DMS53 treated with DMSO at 0.1 percent for 48 hours (cell line): ENCODE data around the gene GNG12.

Experiments used
- DNase-seq: peaks from one replicate; lab custom pipeline; 2025; ENCODE audit not compliant: unreplicated experiment; lab: John Stamatoyannopoulos, UW

The GNG12 gene

GRCh38 chr1:67755619-67756018 lies 77.6 kb downstream of the GNG12 start:
- DNase-seq, result peak; percentile 66

DNA sequence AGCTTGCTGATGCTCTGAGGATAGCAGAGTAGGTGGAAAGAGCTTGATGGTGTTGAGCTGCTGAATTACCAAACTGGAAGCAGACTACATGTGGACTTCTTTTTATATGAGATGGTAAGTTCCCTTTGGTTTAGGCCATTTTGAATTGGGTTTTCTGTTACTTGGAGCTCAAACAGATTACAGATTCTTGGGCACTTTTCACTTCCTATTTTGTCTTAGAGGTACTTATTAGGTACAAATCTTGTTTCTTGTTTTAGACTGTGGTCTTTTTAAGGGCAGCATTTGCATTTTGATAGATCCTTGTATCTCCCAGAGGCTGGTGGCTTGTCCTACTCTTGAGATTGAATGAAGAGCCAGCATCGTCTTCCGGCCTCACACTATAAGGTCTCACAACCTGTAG lies 78.1 kb downstream of the GNG12 start:
- DNase-seq, result no peak

- DNase-seq, result no peak
These were observed 78.7 kb downstream of the GNG12 start for GRCh38 chr1:67754526-67754920.

GRCh38 chr1:67753776-67754525 lies 79.3 kb downstream of the GNG12 start:
- no peak for DNase-seq

DNA sequence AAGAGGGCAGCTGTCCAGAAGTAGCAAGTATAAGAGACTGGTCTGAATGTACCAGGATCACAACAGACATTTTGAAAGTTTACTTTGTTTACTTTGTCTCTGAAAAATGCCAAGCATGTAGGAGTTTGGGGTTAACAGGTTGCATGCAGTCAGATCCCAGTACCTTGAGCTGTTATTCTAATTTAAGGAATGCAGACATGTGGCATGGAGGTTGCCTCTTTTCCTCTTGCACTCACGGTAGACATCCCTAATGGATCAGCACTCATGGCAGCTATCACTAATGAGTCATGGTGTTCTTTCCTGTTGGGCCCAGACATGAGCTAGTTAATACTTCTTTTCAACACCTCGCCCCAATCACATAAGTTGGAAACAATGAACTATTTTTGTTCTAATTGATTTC lies 81.0 kb downstream of the GNG12 start:
- DNase-seq, result no peak

- no peak for DNase-seq
These were observed 82.6 kb downstream of the GNG12 start for GRCh38 chr1:67750691-67751054.

- DNase-seq, result peak; percentile 97
These were observed 83.2 kb downstream of the GNG12 start for GRCh38 chr1:67749844-67750690.

- peak; percentile 94 for DNase-seq
These were observed 83.9 kb downstream of the GNG12 start for GRCh38 chr1:67749263-67749843.

- peak; percentile 98 for DNase-seq
These were observed 84.6 kb downstream of the GNG12 start for GRCh38 chr1:67748630-67749029.

DNA sequence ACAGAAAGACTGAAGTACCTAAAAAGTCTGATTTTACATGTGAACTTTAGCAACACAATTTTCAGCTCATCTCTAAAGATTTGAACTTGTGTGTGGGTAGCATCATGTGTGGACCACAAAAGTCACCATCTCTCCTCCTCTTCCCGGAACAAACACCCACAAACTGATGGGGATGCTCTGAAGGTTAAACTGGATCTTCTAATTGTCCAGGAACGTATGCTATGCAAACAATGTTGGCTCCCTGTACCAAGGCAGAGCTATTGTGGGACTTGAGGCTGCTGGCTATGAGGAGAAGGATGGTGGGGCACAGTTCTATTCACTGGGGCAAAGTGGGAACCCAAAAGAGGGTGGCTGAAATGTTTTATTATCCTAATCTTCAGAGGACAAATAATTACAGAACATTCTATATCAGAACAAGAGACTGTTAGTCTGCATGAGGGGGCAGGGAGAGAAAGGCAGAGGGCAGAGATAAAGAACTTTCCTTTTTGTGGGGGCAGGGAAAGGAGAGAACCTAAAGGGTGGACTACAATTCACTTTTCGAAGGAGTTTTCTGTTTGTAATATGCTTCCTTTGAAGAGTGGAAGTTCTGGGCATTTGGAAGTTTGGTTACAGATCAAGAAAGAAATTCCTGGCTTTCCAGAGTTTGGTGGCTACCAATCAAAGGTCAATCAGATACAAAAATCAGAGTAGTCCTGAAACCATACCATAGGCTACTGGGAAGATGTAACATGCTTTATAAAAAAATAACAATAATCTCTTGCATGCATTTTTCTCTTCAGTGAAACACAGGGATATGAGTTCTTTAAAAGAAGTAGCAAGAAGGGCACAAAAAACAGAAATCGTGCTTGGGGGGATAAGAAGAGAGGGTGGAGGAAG lies 85.4 kb downstream of the GNG12 start:
- DNase-seq, result no peak

DNA sequence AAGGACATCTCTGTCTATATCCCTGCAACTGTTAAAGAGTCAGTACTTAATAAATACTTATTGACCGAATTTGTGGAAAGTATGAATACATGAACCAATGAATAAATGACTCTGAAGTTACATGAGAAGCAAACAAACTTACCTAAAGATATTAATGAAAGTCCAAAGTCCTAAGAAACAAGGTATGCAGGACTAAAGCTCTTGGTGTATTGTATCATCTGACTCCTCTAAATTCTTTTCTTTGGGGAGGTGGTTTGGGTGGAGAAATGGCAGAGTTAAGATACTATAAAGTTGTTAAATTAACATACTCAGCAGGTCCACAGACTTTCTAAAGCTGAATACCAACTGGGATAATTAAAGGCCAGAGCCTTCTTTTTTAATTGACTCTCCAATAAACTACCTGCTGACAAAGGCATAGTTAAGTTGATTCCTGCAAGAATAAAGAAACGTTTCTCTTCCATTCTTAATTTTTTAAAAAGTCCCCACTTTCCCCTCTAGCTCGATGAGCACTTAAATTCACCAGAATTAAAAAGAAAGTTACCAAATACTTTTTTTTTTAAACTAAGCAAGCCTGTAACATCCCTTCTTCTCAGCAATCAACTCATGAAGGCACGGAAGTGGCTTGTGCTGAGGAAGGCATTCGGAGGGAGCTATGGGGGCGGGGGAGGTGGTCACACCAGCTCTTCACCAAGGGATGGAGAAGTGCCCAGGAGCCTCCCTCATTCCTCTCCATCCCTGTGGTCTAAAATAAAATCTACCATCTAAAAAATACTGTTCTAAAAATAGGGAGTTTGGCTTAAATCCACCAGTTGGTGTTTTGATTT lies 87.2 kb downstream of the GNG12 start:
- no peak for DNase-seq

- no peak for DNase-seq
These were observed 90.1 kb downstream of the GNG12 start for GRCh38 chr1:67743072-67743725.

DNA sequence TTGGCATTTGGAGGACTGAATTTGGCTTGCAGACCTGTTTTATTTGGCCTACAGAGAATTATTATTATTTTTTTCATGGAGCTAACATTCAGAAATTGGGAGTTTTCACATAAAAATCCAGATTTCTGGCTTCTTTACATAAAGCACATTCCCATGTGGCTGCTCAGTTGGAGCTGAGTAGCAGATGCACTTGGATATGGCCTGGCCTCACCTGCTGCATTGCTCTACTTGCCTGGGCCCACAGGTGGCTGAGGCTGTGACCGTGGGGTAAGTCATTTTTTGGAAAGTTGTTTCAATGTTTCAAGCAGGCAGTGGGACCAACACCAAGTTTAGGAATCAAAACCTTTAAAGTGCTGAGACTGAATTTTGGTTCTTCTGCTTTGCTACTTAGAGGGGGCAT lies 91.5 kb downstream of the GNG12 start:
- DNase-seq, result no peak

- peak; percentile 37 for DNase-seq
These were observed 92.1 kb downstream of the GNG12 start for GRCh38 chr1:67741121-67741520.

- DNase-seq, result no peak
These were observed 92.7 kb downstream of the GNG12 start for GRCh38 chr1:67740543-67740942.

GRCh38 chr1:67739361-67739760 lies 93.9 kb downstream of the GNG12 start:
- DNase-seq, result no peak

DNA sequence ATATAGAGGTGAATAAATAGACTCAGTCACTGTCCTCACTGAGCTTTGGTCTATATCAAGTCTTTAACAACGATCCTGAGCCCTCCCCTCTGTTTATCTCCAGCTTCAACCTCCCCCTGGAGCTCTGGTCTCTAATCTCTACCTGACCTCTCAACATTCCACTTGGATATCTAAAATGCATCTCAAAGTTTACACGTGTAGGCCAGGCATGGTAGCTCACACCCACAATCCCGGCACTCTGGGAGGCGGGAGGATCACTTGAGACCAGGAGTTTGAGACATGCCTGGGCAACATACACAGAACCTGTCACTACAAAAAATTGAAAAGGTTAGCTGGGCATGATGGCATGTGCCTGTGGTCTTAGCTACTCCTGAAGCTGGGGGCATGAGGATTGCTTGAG lies 94.9 kb downstream of the GNG12 start:
- no peak for DNase-seq

- no peak for DNase-seq
These were observed 95.4 kb downstream of the GNG12 start for GRCh38 chr1:67737875-67738274.

GRCh38 chr1:67736750-67737149 lies 96.5 kb downstream of the GNG12 start:
- no peak for DNase-seq
